GM12878 (cell line): ENCODE data around the gene PRR5L. TPM values are rescaled to one million over a fixed set of nuclear protein-coding genes. Genes with fewer than 3 reads are reported as not detected.

Experiments
- ATAC-seq: fragments of 200-7000 bp; cut with Tn5 transposase; 3 replicates; pipeline ENCODE4 v1.9.1; 2020; ENCODE audit warnings: mild to moderate bottlenecking, moderate library complexity
- BruUV-seq: library from RNA; stranded (reverse); fragments of 400-500 nt; replicated peaks from 2 replicates; lab custom pipeline; 2021; lab: Mats Ljungman, UMichigan
- CTCF ChIA-PET: fragments of 300-600 bp; sonication (Branson Sonifier 250); formaldehyde crosslinking; extraction: SDS; loops from one replicate; lab custom pipeline; 2021; ENCODE audit warnings: inconsistent platforms; lab: Yijun Ruan, JAX
- POLR2A ChIA-PET: fragments of 350-600 bp; formaldehyde crosslinking; extraction: SDS; loops from one replicate; lab custom pipeline; 2021; ENCODE audit warnings: inconsistent platforms; lab: Charles Lee
- RAD21 ChIA-PET: fragments of 300-600 bp; sonication (Branson Sonifier 250); formaldehyde crosslinking; loops from one replicate; lab custom pipeline; 2023; ENCODE audit warnings: antibody characterized with exemption; ENCODE audit not compliant: unreplicated experiment; lab: Charles Lee
- SMC1A ChIA-PET: fragments of 300-600 bp; sonication (Branson Sonifier 250); formaldehyde crosslinking; loops from one replicate; lab custom pipeline; 2023; ENCODE audit not compliant: unreplicated experiment, uncharacterized antibody; lab: Charles Lee
- DNase-seq: peaks from one replicate; pipeline ENCODE4 v3.0.0-alpha.2; 2011; ENCODE audit warnings: low read depth, low spot score
- FAIRE-seq: peaks from 3 replicates; lab custom pipeline; 2011; peaks lifted over from hg19 to GRCh38; lab: Jason Lieb, UNC
- H2AFZ ChIP-seq: 2 replicates; pipeline ENCODE4 v1.6.0; 2011; ENCODE audit warnings: low read depth, low read length, control low read depth; ENCODE audit not compliant: control insufficient read depth
- H3K27ac ChIP-seq: 2 replicates; pipeline ENCODE4 v1.5.1; 2011; ENCODE audit warnings: control low read depth; ENCODE audit not compliant: control insufficient read depth, insufficient read depth
- H3K27me3 ChIP-seq, 2 experiments: replicated peaks in 1 of 2; 2 replicates each; pipeline versions ENCODE4 v1.6.0 to v1.6.1; 2011; ENCODE audit warnings: low read length in 1 of 2; ENCODE audit not compliant: control insufficient read depth in 2 of 2, insufficient read depth in 2 of 2
- H3K36me3 ChIP-seq, 2 experiments: 2 replicates each; pipeline ENCODE4 v1.5.1; 2011; ENCODE audit warnings: low read length in 1 of 2; ENCODE audit not compliant: control insufficient read depth in 2 of 2, insufficient read depth in 2 of 2
- H3K4me1 ChIP-seq: 2 replicates; pipeline ENCODE4 v1.6.1; 2011; ENCODE audit warnings: mild to moderate bottlenecking, low read length, moderate library complexity, mixed read lengths; ENCODE audit not compliant: control insufficient read depth, insufficient read depth
- H3K4me2 ChIP-seq: 2 replicates; pipeline ENCODE4 v1.6.0; 2011; ENCODE audit warnings: control low read depth; ENCODE audit not compliant: control insufficient read depth, insufficient read depth
- H3K4me3 ChIP-seq: fragments of 200-600 bp; sonication (generic); 2 replicates; pipeline ENCODE4 v1.5.1; 2016
- H3K79me2 ChIP-seq: 2 replicates; pipeline ENCODE4 v1.6.0; 2011; ENCODE audit warnings: low read length; ENCODE audit not compliant: control insufficient read depth, insufficient read depth
- H3K9ac ChIP-seq: 2 replicates; pipeline ENCODE4 v1.8.0; 2011; ENCODE audit warnings: low read length, control low read depth, mixed read lengths; ENCODE audit not compliant: control insufficient read depth, insufficient read depth
- H3K9me3 ChIP-seq: replicated peaks from 3 replicates; pipeline ENCODE4 v1.5.1; 2011; ENCODE audit warnings: mild to moderate bottlenecking, low read length; ENCODE audit not compliant: control insufficient read depth, insufficient read depth
- H4K20me1 ChIP-seq: 2 replicates; pipeline ENCODE4 v1.6.0; 2011; ENCODE audit not compliant: control insufficient read depth, insufficient read depth
- BRCA1 ChIP-seq: IDR thresholded peaks from 2 replicates; pipeline ENCODE4 v1.6.1; 2011; ENCODE audit warnings: low read depth, low read length, improper control_type of control experiment
- CHD4 ChIP-seq: fragments of 200-600 bp; sonication (generic); IDR thresholded peaks from 2 replicates; pipeline ENCODE4 v1.6.1; 2016; ENCODE audit warnings: mild to moderate bottlenecking
- CREB1 ChIP-seq: IDR thresholded peaks from 2 replicates; pipeline ENCODE4 v1.6.1; 2012; ENCODE audit warnings: low read depth, mild to moderate bottlenecking, inconsistent platforms
- NR2C2 ChIP-seq: IDR thresholded peaks from 2 replicates; pipeline ENCODE4 v1.6.1; 2011; ENCODE audit warnings: borderline replicate concordance, low read depth; ENCODE audit not compliant: control insufficient read depth, insufficient read length
- RAD51 ChIP-seq: fragments of 450-650 bp; IDR thresholded peaks from 2 replicates; pipeline ENCODE4 v1.6.1; 2016; ENCODE audit warnings: moderate library complexity, mild to moderate bottlenecking, inconsistent platforms
- SMAD5 ChIP-seq: IDR thresholded peaks from 2 replicates; pipeline ENCODE4 v1.6.1; 2016; ENCODE audit warnings: antibody characterized with exemption, low read depth
- SREBF1 ChIP-seq: IDR thresholded peaks from 2 replicates; pipeline ENCODE4 v1.6.1; 2012; ENCODE audit warnings: mild to moderate bottlenecking, low read length
- SREBF2 ChIP-seq: IDR thresholded peaks from 2 replicates; pipeline ENCODE4 v1.6.1; 2012; ENCODE audit warnings: mild to moderate bottlenecking, low read length
- WGBS: methylation state at CpG from one replicate; pipeline ENCODE4 v1.1.6; 2016; ENCODE audit warnings: low lambda C conversion rate; ENCODE audit not compliant: insufficient replicate concordance, insufficient coverage; ENCODE audit errors: missing lambda C conversion rate; 5-methylcytosine and 5-hydroxymethylcytosine counted together
- in situ Hi-C: fragments of 300-500 bp; cut with MboI; formaldehyde crosslinking; loops from 9 replicates; pipeline ENCODE4 v1.14.3; 2018; ENCODE audit warnings: mixed read lengths
- intact Hi-C: fragments of 100-400 bp; cut with micrococcal nuclease; formaldehyde crosslinking; loops from one replicate; pipeline ENCODE4 v1.14.2; 2022; ENCODE audit not compliant: unreplicated experiment
- polyA plus RNA-seq, 11 experiments: library from polyadenylated mRNA; depleted of rRNA in 4 of 11; unstranded in 6 of 11; stranded (reverse) in 5 of 11; fragments of >200 nt; fragmentation: Nextera tagmentation in 4 of 11; fragmentation: Illumina TruSeq in 1 of 11; extraction: Ambion mirVana in 4 of 11; extraction: Trizol in 1 of 11; gene quantifications; 1 replicate in 1 of 11; 2 replicates in 10 of 11; pipeline versions ENCODE4 v1.2.1 to v1.2.3, GENCODE V29; 2011 to 2016; ENCODE audit warnings: inconsistent platforms in 2 of 11, missing spikeins in 2 of 11, low read depth in 1 of 11
- total RNA-seq, 4 experiments: library from RNA; depleted of rRNA in 3 of 4; stranded (reverse); fragments of >200 nt in 3 of 4; fragmentation: Illumina TruSeq in 1 of 4; extraction: Trizol in 1 of 4; gene quantifications; 2 replicates each; pipeline versions ENCODE4 v1.2.1 to v1.2.3, GENCODE V29; 2013 to 2021
- TF ChIP-seq, protein P1 (sequence below), 3 experiments: IDR thresholded peaks in 2 of 3; conservative IDR thresholded peaks in 1 of 3; 2 replicates each; pipeline ENCODE4 v1.5.1; 2011; ENCODE audit warnings: low read depth in 3 of 3, low read length in 3 of 3, mild to moderate bottlenecking in 3 of 3, control low read depth in 2 of 3, moderate library complexity in 2 of 3, inconsistent platforms in 1 of 3, mixed read lengths in 1 of 3; ENCODE audit not compliant: control insufficient read depth in 2 of 3, insufficient read depth in 1 of 3; ENCODE audit errors: extremely low read depth in 1 of 3
- TF ChIP-seq, protein P2 (sequence below): IDR thresholded peaks from 2 replicates; pipeline ENCODE4 v1.6.1; 2012; ENCODE audit warnings: low read depth, low read length, improper control_type of control experiment
- TF ChIP-seq, protein P3 (sequence below): IDR thresholded peaks from 2 replicates; pipeline ENCODE4 v1.6.1; 2012; ENCODE audit warnings: improper control_type of control experiment, low read depth, low read length; ENCODE audit not compliant: insufficient replicate concordance

The PRR5L gene
- total and polyA plus RNA-seq, 10 of the 15 experiments (the other 5 are each of a cell fraction or from before 2014, with no cell fraction given): 0.11 to 4.2 (median 0.67) TPM; not detected in 1

DNA sequence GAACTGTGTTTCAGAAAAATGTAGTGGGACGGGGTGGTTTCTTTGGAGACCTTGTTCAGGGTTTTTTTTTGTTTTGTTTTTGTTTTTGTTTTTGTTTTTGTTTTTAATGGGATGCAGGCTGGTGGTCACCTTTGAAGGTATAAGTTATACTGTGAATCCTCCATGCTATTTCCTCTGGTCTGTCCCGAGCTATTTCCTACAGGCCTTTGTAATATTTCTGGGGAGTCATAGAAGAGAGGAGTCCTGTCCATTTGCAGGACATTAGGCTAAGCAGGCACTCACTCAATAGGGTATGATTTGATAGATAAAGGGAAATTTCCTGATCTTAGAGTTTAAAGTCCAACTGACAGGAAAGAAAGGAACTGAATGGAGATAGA lies 136.0 kb downstream of the PRR5L start:
- Histone ChIP-seq H4K20me1 (no peaks in the 10 kb centered on the region), H3K36me3 (no peaks in the 10 kb centered on the region), H3K4me1 (no peaks in the 10 kb centered on the region), H3K9me3 (no peaks in the 10 kb centered on the region), H3K4me3 (no peak overlapping the region), H3K27me3 (no peaks in the 10 kb centered on the region; a peak in 1 of 4 replicates)
- 0% methylated on average over 2 of the region's 2 CpGs for WGBS
- ChIA-PET RAD21 (no interaction called here), POLR2A (no interaction called here), SMC1A (no interaction called here), CTCF (no interaction called here)
- in situ Hi-C loops: no loop called here
- no peak for ATAC-seq
- intact Hi-C loops: no loop called here
- TF ChIP-seq, protein P1, sequence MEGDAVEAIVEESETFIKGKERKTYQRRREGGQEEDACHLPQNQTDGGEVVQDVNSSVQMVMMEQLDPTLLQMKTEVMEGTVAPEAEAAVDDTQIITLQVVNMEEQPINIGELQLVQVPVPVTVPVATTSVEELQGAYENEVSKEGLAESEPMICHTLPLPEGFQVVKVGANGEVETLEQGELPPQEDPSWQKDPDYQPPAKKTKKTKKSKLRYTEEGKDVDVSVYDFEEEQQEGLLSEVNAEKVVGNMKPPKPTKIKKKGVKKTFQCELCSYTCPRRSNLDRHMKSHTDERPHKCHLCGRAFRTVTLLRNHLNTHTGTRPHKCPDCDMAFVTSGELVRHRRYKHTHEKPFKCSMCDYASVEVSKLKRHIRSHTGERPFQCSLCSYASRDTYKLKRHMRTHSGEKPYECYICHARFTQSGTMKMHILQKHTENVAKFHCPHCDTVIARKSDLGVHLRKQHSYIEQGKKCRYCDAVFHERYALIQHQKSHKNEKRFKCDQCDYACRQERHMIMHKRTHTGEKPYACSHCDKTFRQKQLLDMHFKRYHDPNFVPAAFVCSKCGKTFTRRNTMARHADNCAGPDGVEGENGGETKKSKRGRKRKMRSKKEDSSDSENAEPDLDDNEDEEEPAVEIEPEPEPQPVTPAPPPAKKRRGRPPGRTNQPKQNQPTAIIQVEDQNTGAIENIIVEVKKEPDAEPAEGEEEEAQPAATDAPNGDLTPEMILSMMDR (IDR thresholded peaks at IDR 0.05 in 2 of 3, conservative IDR thresholded peaks at IDR 0.05 in 1 of 3; ENCODE audit: control insufficient read depth in 2 of 3, extremely low read depth in 1 of 3, insufficient read depth in 1 of 3, low read depth in 3 of 3, low read length in 3 of 3): no peak
- TF ChIP-seq CHD4 (no peak), BRCA1 (no peak), SREBF2 (no peak), CREB1 (no peak), SREBF1 (no peak), RAD51 (no peak), NR2C2 (no peak), SMAD5 (no peak)
- TF ChIP-seq, protein P2, sequence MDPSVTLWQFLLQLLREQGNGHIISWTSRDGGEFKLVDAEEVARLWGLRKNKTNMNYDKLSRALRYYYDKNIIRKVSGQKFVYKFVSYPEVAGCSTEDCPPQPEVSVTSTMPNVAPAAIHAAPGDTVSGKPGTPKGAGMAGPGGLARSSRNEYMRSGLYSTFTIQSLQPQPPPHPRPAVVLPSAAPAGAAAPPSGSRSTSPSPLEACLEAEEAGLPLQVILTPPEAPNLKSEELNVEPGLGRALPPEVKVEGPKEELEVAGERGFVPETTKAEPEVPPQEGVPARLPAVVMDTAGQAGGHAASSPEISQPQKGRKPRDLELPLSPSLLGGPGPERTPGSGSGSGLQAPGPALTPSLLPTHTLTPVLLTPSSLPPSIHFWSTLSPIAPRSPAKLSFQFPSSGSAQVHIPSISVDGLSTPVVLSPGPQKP: no peak
- TF ChIP-seq, protein P3, sequence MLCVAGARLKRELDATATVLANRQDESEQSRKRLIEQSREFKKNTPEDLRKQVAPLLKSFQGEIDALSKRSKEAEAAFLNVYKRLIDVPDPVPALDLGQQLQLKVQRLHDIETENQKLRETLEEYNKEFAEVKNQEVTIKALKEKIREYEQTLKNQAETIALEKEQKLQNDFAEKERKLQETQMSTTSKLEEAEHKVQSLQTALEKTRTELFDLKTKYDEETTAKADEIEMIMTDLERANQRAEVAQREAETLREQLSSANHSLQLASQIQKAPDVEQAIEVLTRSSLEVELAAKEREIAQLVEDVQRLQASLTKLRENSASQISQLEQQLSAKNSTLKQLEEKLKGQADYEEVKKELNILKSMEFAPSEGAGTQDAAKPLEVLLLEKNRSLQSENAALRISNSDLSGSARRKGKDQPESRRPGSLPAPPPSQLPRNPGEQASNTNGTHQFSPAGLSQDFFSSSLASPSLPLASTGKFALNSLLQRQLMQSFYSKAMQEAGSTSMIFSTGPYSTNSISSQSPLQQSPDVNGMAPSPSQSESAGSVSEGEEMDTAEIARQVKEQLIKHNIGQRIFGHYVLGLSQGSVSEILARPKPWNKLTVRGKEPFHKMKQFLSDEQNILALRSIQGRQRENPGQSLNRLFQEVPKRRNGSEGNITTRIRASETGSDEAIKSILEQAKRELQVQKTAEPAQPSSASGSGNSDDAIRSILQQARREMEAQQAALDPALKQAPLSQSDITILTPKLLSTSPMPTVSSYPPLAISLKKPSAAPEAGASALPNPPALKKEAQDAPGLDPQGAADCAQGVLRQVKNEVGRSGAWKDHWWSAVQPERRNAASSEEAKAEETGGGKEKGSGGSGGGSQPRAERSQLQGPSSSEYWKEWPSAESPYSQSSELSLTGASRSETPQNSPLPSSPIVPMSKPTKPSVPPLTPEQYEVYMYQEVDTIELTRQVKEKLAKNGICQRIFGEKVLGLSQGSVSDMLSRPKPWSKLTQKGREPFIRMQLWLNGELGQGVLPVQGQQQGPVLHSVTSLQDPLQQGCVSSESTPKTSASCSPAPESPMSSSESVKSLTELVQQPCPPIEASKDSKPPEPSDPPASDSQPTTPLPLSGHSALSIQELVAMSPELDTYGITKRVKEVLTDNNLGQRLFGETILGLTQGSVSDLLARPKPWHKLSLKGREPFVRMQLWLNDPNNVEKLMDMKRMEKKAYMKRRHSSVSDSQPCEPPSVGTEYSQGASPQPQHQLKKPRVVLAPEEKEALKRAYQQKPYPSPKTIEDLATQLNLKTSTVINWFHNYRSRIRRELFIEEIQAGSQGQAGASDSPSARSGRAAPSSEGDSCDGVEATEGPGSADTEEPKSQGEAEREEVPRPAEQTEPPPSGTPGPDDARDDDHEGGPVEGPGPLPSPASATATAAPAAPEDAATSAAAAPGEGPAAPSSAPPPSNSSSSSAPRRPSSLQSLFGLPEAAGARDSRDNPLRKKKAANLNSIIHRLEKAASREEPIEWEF: no peak
- TF ChIP-seq, all 136 proteins: peak for 0
- Histone ChIP-seq H3K27ac (no peak overlapping the region), H3K9ac (no peak overlapping the region), H3K4me2 (no peak overlapping the region), H3K79me2 (no peaks in the 10 kb centered on the region), H2AFZ (no peak overlapping the region)
- DNase-seq: no peak
- no TSS peak for BruUV-seq
- no peak for FAIRE-seq
